Endothelial cell of umbilical vein (primary cell): ENCODE data around the gene KRT32. TPM values are rescaled to one million over a fixed set of nuclear protein-coding genes. Genes with fewer than 3 reads are reported as not detected.

Experiments used
- BruUV-seq: library from RNA; stranded (reverse); fragments of 400-500 nt; replicated peaks from 2 replicates; lab custom pipeline; 2021; lab: Mats Ljungman, UMichigan
- CTCF ChIA-PET: fragments of 300-600, 350-600 bp; sonication (Branson Sonifier 250); formaldehyde crosslinking; loops from one replicate; lab custom pipeline; 2021; ENCODE audit warnings: antibody characterized with exemption, inconsistent platforms; lab: Charles Lee
- POLR2A ChIA-PET: fragments of 300-600, 350-600 bp; sonication (Branson Sonifier 250); formaldehyde crosslinking; loops from one replicate; lab custom pipeline; 2021; ENCODE audit warnings: antibody characterized with exemption, inconsistent platforms; lab: Charles Lee
- DNase-seq: peaks from one replicate; pipeline ENCODE4 v3.0.0-alpha.2; 2011; ENCODE audit warnings: low read depth, low spot score
- FAIRE-seq: peaks from 2 replicates; lab custom pipeline; 2011; peaks lifted over from hg19 to GRCh38; lab: Jason Lieb, UNC
- H2AFZ ChIP-seq: 2 replicates; pipeline ENCODE4 v1.6.0; 2012; ENCODE audit warnings: low read depth, low read length, control low read depth, inconsistent platforms
- H3K27ac ChIP-seq: 2 replicates; pipeline ENCODE4 v1.5.1; 2011; ENCODE audit warnings: low read depth, mild to moderate bottlenecking, control low read depth, low read length, moderate library complexity; ENCODE audit not compliant: insufficient read depth
- H3K27me3 ChIP-seq, 2 experiments: 2 replicates each; pipeline versions ENCODE4 v1.6.0 to v1.6.1; 2011; ENCODE audit warnings: low read length in 2 of 2, mixed read lengths in 1 of 2; ENCODE audit not compliant: control insufficient read depth in 2 of 2, insufficient read depth in 2 of 2
- H3K36me3 ChIP-seq, 2 experiments: 2 replicates in 1 of 2; 3 replicates in 1 of 2; pipeline ENCODE4 v1.5.1; 2011; ENCODE audit warnings: low read length in 2 of 2, mild to moderate bottlenecking in 1 of 2, moderate library complexity in 1 of 2; ENCODE audit not compliant: control insufficient read depth in 2 of 2, insufficient read depth in 2 of 2; ENCODE audit errors: extremely low read depth in 1 of 2
- H3K4me1 ChIP-seq: 3 replicates; pipeline ENCODE4 v1.5.1; 2011; ENCODE audit warnings: mild to moderate bottlenecking, low read length; ENCODE audit not compliant: control insufficient read depth, insufficient read depth; ENCODE audit errors: extremely low read depth
- H3K4me2 ChIP-seq: 2 replicates; pipeline ENCODE4 v1.6.1; 2011; ENCODE audit warnings: low read length, control low read depth, mixed read lengths; ENCODE audit not compliant: insufficient read depth
- H3K4me3 ChIP-seq, 3 experiments: fragments of 200-600 bp in 1 of 3; sonication (generic), shearing (Covaris generic) in 1 of 3; replicated peaks in 1 of 3; 2 replicates each; pipeline ENCODE4 v1.5.1; 2011 to 2016; ENCODE audit warnings: control low read depth in 3 of 3, low read length in 3 of 3, mild to moderate bottlenecking in 2 of 3, inconsistent platforms in 1 of 3, low read depth in 1 of 3, moderate library complexity in 1 of 3; ENCODE audit not compliant: insufficient read depth in 1 of 3
- H3K79me2 ChIP-seq: 2 replicates; pipeline ENCODE4 v1.6.0; 2012; ENCODE audit warnings: low read length, inconsistent platforms; ENCODE audit not compliant: control insufficient read depth, insufficient read depth
- H3K9ac ChIP-seq: replicated peaks from 2 replicates; pipeline ENCODE3; 2011; ENCODE audit warnings: low read length, control low read depth; ENCODE audit not compliant: insufficient read depth; ENCODE audit errors: extremely low read depth
- H3K9me1 ChIP-seq: replicated peaks from 3 replicates; pipeline ENCODE4 v1.6.0; 2011; ENCODE audit warnings: mild to moderate bottlenecking, low read length; ENCODE audit not compliant: control insufficient read depth, insufficient read depth; ENCODE audit errors: extremely low read depth
- H3K9me3 ChIP-seq: replicated peaks from 2 replicates; pipeline ENCODE4 v1.5.1; 2012; ENCODE audit warnings: low read length, inconsistent platforms; ENCODE audit not compliant: control insufficient read depth, insufficient read depth
- H4K20me1 ChIP-seq: replicated peaks from 2 replicates; pipeline ENCODE3; 2011; ENCODE audit warnings: mild to moderate bottlenecking, low read length; ENCODE audit not compliant: control insufficient read depth, insufficient read depth; ENCODE audit errors: extremely low read depth
- EZH2 ChIP-seq: IDR thresholded peaks from 2 replicates; pipeline ENCODE4 v1.6.1; 2012; ENCODE audit warnings: borderline replicate concordance, low read depth, mild to moderate bottlenecking, moderate library complexity, low read length, inconsistent platforms; ENCODE audit not compliant: severe bottlenecking
- FOS ChIP-seq: IDR thresholded peaks from 2 replicates; pipeline ENCODE4 v1.6.1; 2011; ENCODE audit warnings: mild to moderate bottlenecking, low read length, moderate library complexity, borderline replicate concordance; ENCODE audit not compliant: insufficient read depth
- GATA2 ChIP-seq: IDR thresholded peaks from 2 replicates; pipeline ENCODE4 v1.7.0; 2011; ENCODE audit warnings: low read depth, mild to moderate bottlenecking, moderate library complexity, mixed read lengths, low read length; ENCODE audit not compliant: insufficient read length, insufficient read depth
- JUN ChIP-seq: IDR thresholded peaks from 2 replicates; pipeline ENCODE4 v1.6.1; 2011; ENCODE audit warnings: borderline replicate concordance, low read depth; ENCODE audit not compliant: insufficient read length, insufficient read depth
- MYC ChIP-seq: IDR thresholded peaks from one replicate; pipeline ENCODE4 v1.6.1; 2011; ENCODE audit warnings: mild to moderate bottlenecking, low read depth, low read length
- POLR2A ChIP-seq: IDR thresholded peaks from 2 replicates; pipeline ENCODE4 v1.6.1; 2012; ENCODE audit warnings: low read depth, mild to moderate bottlenecking, control low read depth, low read length
- POLR2AphosphoS5 ChIP-seq: IDR thresholded peaks from 2 replicates; pipeline ENCODE4 v1.6.1; 2012; ENCODE audit warnings: low read depth, mild to moderate bottlenecking, control low read depth, low read length, moderate library complexity; ENCODE audit not compliant: insufficient read depth
- dilution Hi-C: fragments of 300-500 bp; cut with MboI; formaldehyde crosslinking; loops from one replicate; pipeline ENCODE4 v1.15.0; 2019; ENCODE audit warnings: low sequenced_read_pairs; ENCODE audit not compliant: extremely low pct_ligation_motif_present
- intact Hi-C: fragments of 100-400 bp; cut with micrococcal nuclease; formaldehyde crosslinking; loops from one replicate; pipeline ENCODE4 v1.10.0; 2022
- polyA plus RNA-seq, 4 experiments: library from polyadenylated mRNA; depleted of rRNA in 3 of 4; stranded (reverse) in 3 of 4; unstranded in 1 of 4; fragments of >200 nt; gene quantifications; 2 replicates each; pipeline versions ENCODE4 v1.2.1 to v1.2.3, GENCODE V29; 2011 to 2012; ENCODE audit warnings: missing spikeins in 1 of 4
- total RNA-seq: library from RNA; stranded (reverse); gene quantifications from 2 replicates; pipeline ENCODE4 v1.2.3, GENCODE V29; 2021
- TF ChIP-seq, protein P1 (sequence below): IDR thresholded peaks from 2 replicates; pipeline ENCODE4 v1.6.1; 2011; ENCODE audit not compliant: insufficient read depth, insufficient read length
- TF ChIP-seq, protein P2 (sequence below), 2 donors: IDR thresholded peaks; 1 replicate in 1 of 2; 2 replicates in 1 of 2; pipeline ENCODE4 v1.5.1; 2011; ENCODE audit warnings: low read length in 2 of 2, mild to moderate bottlenecking in 2 of 2, moderate library complexity in 2 of 2, control low read depth in 1 of 2, inconsistent platforms in 1 of 2, low read depth in 1 of 2; ENCODE audit not compliant: insufficient read depth in 1 of 2; ENCODE audit errors: extremely low read depth in 1 of 2

KRT32 gene
- total and polyA plus RNA-seq, 2 donors (not counting 3 experiments of a cell fraction or from before 2014, with no cell fraction given), result not detected

DNA sequence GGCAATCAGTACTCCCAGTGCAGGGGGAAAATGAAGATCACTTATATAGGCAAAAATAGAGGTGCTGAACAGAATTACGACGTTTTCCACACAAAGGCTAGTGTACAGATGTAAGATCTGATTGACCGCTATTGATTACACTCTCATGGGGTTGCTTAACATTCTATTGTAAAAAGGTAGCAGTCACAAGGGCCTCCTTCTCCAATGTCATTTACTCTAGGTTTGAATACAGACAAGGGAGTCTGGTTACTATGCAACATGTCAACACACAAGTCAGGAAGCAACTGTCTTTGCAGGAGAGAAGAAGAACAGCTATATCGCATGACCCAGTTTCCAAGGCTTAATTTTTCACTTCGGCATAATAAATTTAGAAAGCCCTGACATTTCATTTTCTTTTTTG lies 50.7 kb downstream of the KRT32 start:
- BruUV-seq, result no TSS peak
- Histone ChIP-seq H3K4me3 (no peak overlapping the region), H3K9me3 (no peaks in the 10 kb centered on the region), H3K4me2 (no peak overlapping the region), H3K79me2 (no peaks in the 10 kb centered on the region), H2AFZ (no peak overlapping the region), H3K9ac (no peak overlapping the region), H4K20me1 (no peaks in the 10 kb centered on the region), H3K9me1 (no peaks in the 10 kb centered on the region), H3K27ac (no peak overlapping the region), H3K36me3 (no peaks in the 10 kb centered on the region), H3K4me1 (no peaks in the 10 kb centered on the region), H3K27me3 (peaks cover 0 to 4% of the 10 kb centered on the region in 2 experiments)
- CTCF ChIA-PET, result interaction anchor here (1.3 kb wide), 1 partner anchor 132 kb away, joined by 5 read pairs; no protein-coding TSS in a partner anchor
- TF ChIP-seq POLR2AphosphoS5 (no peak), EZH2 (no peak), GATA2 (no peak), MYC (no peak), POLR2A (no peak), FOS (no peak), JUN (no peak)
- TF ChIP-seq, protein P1, sequence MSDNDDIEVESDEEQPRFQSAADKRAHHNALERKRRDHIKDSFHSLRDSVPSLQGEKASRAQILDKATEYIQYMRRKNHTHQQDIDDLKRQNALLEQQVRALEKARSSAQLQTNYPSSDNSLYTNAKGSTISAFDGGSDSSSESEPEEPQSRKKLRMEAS, result no peak
- TF ChIP-seq, protein P2, sequence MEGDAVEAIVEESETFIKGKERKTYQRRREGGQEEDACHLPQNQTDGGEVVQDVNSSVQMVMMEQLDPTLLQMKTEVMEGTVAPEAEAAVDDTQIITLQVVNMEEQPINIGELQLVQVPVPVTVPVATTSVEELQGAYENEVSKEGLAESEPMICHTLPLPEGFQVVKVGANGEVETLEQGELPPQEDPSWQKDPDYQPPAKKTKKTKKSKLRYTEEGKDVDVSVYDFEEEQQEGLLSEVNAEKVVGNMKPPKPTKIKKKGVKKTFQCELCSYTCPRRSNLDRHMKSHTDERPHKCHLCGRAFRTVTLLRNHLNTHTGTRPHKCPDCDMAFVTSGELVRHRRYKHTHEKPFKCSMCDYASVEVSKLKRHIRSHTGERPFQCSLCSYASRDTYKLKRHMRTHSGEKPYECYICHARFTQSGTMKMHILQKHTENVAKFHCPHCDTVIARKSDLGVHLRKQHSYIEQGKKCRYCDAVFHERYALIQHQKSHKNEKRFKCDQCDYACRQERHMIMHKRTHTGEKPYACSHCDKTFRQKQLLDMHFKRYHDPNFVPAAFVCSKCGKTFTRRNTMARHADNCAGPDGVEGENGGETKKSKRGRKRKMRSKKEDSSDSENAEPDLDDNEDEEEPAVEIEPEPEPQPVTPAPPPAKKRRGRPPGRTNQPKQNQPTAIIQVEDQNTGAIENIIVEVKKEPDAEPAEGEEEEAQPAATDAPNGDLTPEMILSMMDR (IDR thresholded peaks at IDR 0.05; ENCODE audit: extremely low read depth in 1 of 2, insufficient read depth in 1 of 2, low read depth in 1 of 2, low read length in 2 of 2), result no peak
- FAIRE-seq (no peak), DNase-seq (no peak)
- dilution Hi-C loops, result no loop called here
- intact Hi-C loops, result no loop called here
- POLR2A ChIA-PET, result no interaction called here
